HepG2 (cell line): ENCODE results near the gene PCGF2. TPM values are rescaled to one million over a fixed set of nuclear protein-coding genes. Genes with fewer than 3 reads are reported as not detected.

ENCODE experiments used
- BCL6 ChIP-seq: IDR thresholded peaks from 2 replicates; pipeline ENCODE4 v1.6.1; 2016; ENCODE audit warnings: missing genetic modification reagents, missing compliant biosample characterization
- BORCS8-MEF2B ChIP-seq: sonication (generic); formaldehyde crosslinking; IDR thresholded peaks from 2 replicates; pipeline ENCODE4 v1.8.0; 2022; ENCODE audit warnings: mild to moderate bottlenecking, missing genetic modification reagents
- CENPX ChIP-seq: sonication (generic); formaldehyde crosslinking; IDR thresholded peaks from 2 replicates; pipeline ENCODE4 v1.9.0; 2021; ENCODE audit warnings: mild to moderate bottlenecking, missing genetic modification reagents, moderate library complexity
- DNMT3B ChIP-seq: conservative IDR thresholded peaks from 2 replicates; pipeline ENCODE4 v1.6.1; 2016; ENCODE audit warnings: missing biosample characterization, control low read depth
- FOXP1 ChIP-seq, 2 experiments: fragments of 450-650 bp in 1 of 2; IDR thresholded peaks; 2 replicates each; pipeline ENCODE4 v1.6.1; 2017 to 2018; ENCODE audit warnings: antibody characterized with exemption in 1 of 2
- HDAC1 ChIP-seq: sonication (generic); formaldehyde crosslinking; IDR thresholded peaks from 2 replicates; pipeline ENCODE4 v1.5.1; 2020; ENCODE audit warnings: mild to moderate bottlenecking, missing genetic modification reagents
- HHEX ChIP-seq: IDR thresholded peaks from 2 replicates; pipeline ENCODE4 v1.6.1; 2016; ENCODE audit warnings: control low read depth
- IRF2 ChIP-seq: IDR thresholded peaks from 2 replicates; pipeline ENCODE4 v1.6.1; 2018; ENCODE audit warnings: missing genetic modification reagents, missing compliant biosample characterization
- JUN ChIP-seq: sonication (generic); formaldehyde crosslinking; IDR thresholded peaks from 2 replicates; pipeline ENCODE4 v1.4.0; 2020; ENCODE audit warnings: mild to moderate bottlenecking, missing genetic modification reagents
- KDM5A ChIP-seq: fragments of 200-600 bp; sonication (generic); IDR thresholded peaks from 2 replicates; pipeline ENCODE4 v1.7.0; 2018; ENCODE audit warnings: antibody characterized with exemption, mild to moderate bottlenecking, low read length, borderline replicate concordance
- NRL ChIP-seq: sonication (generic); formaldehyde crosslinking; IDR thresholded peaks from 2 replicates; pipeline ENCODE4 v1.5.0; 2020; ENCODE audit warnings: missing genetic modification reagents, mild to moderate bottlenecking, moderate library complexity, borderline replicate concordance
- POLR2AphosphoS5 ChIP-seq: IDR thresholded peaks from 2 replicates; pipeline ENCODE4 v1.6.1; 2012; ENCODE audit warnings: low read depth, low read length
- SNAPC2 ChIP-seq: sonication (generic); formaldehyde crosslinking; IDR thresholded peaks from 2 replicates; pipeline ENCODE4 v1.8.1; 2022; ENCODE audit warnings: mild to moderate bottlenecking, missing genetic modification reagents
- ZNF557 ChIP-seq: sonication (generic); formaldehyde crosslinking; IDR thresholded peaks from 2 replicates; pipeline ENCODE4 v1.4.0; 2020; ENCODE audit warnings: missing genetic modification reagents
- ZNF616 ChIP-seq: sonication (generic); formaldehyde crosslinking; IDR thresholded peaks from 2 replicates; pipeline ENCODE4 v1.5.0; 2020; ENCODE audit warnings: low read depth, mild to moderate bottlenecking, missing genetic modification reagents
- ZNF619 ChIP-seq: sonication (generic); formaldehyde crosslinking; IDR thresholded peaks from 2 replicates; pipeline ENCODE4 v1.4.0; 2020; ENCODE audit warnings: mild to moderate bottlenecking, missing genetic modification reagents
- ZNF776 ChIP-seq: sonication (generic); formaldehyde crosslinking; IDR thresholded peaks from 2 replicates; pipeline ENCODE4 v1.4.0; 2020; ENCODE audit warnings: mild to moderate bottlenecking, missing genetic modification reagents
- ZNF83 ChIP-seq: sonication (generic); formaldehyde crosslinking; IDR thresholded peaks from 2 replicates; pipeline ENCODE4 v1.4.0; 2020; ENCODE audit warnings: missing genetic modification reagents, mild to moderate bottlenecking, borderline replicate concordance
- ZSCAN29 ChIP-seq: sonication (generic); formaldehyde crosslinking; conservative IDR thresholded peaks from 2 replicates; pipeline ENCODE4 v1.4.0; 2020; ENCODE audit warnings: mild to moderate bottlenecking, missing genetic modification reagents
- polyA plus RNA-seq, 8 experiments: library from polyadenylated mRNA; depleted of rRNA in 3 of 8; stranded (reverse) in 7 of 8; unstranded in 1 of 8; fragments of >200 nt; fragmentation: Illumina TruSeq in 4 of 8; extraction: Trizol in 4 of 8; gene quantifications; 2 replicates each; pipeline versions ENCODE4 v1.2.1 to v1.2.3, GENCODE V29; 2011 to 2016; ENCODE audit warnings: low read depth in 4 of 8, missing spikeins in 1 of 8, mixed read lengths in 1 of 8; ENCODE audit not compliant: insufficient read depth in 1 of 8
- total RNA-seq, 5 experiments: library from RNA; depleted of rRNA; stranded (reverse); fragments of >200 nt; fragmentation: Illumina TruSeq; extraction: Trizol; gene quantifications; 2 replicates each; pipeline ENCODE4 v1.2.3, GENCODE V29; 2016; ENCODE audit warnings: low read depth in 1 of 5
- TF ChIP-seq, protein P1 (sequence below): sonication (generic); formaldehyde crosslinking; IDR thresholded peaks from 2 replicates; pipeline ENCODE4 v1.4.0; 2020; ENCODE audit warnings: missing genetic modification reagents, borderline replicate concordance
- TF ChIP-seq, protein P2 (sequence below): sonication (generic); formaldehyde crosslinking; IDR thresholded peaks from 2 replicates; pipeline ENCODE4 v1.8.1; 2022; ENCODE audit warnings: low read depth, mild to moderate bottlenecking, missing genetic modification reagents
- TF ChIP-seq, protein P3 (sequence below): sonication (generic); formaldehyde crosslinking; IDR thresholded peaks from 2 replicates; pipeline ENCODE4 v1.9.0; 2021; ENCODE audit warnings: missing genetic modification reagents, borderline replicate concordance

The PCGF2 gene
- total and polyA plus RNA-seq, 2 of the 13 experiments (the other 11 are each of a cell fraction or from before 2014, with no cell fraction given), result 11.6 to 29.4 TPM

DNA sequence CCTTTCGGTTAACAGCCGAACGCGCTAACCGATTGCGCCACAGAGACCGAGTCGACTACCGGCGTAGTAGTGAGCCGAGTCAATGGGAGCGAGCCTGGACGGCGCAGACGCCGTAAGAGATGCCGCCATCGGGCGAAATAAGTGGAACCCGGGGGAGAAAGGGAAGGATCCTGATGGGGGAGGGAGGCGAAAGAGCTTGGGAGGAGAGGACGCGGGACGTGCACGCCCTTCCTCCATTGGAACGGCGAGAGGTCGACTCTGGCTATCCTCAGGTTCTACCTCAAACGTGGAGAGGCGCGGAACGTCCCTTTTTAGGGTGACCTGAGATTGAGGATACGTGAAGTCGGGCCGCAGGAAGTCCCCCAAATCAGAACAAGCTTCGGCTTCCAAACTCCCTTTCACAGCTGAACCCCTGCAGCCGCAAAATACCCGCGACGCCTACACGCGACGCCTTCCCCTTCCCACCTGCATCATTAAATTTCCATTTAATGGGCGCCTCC lies 3.7 kb upstream of the PCGF2 start (continued):
- TF ChIP-seq, protein P1, sequence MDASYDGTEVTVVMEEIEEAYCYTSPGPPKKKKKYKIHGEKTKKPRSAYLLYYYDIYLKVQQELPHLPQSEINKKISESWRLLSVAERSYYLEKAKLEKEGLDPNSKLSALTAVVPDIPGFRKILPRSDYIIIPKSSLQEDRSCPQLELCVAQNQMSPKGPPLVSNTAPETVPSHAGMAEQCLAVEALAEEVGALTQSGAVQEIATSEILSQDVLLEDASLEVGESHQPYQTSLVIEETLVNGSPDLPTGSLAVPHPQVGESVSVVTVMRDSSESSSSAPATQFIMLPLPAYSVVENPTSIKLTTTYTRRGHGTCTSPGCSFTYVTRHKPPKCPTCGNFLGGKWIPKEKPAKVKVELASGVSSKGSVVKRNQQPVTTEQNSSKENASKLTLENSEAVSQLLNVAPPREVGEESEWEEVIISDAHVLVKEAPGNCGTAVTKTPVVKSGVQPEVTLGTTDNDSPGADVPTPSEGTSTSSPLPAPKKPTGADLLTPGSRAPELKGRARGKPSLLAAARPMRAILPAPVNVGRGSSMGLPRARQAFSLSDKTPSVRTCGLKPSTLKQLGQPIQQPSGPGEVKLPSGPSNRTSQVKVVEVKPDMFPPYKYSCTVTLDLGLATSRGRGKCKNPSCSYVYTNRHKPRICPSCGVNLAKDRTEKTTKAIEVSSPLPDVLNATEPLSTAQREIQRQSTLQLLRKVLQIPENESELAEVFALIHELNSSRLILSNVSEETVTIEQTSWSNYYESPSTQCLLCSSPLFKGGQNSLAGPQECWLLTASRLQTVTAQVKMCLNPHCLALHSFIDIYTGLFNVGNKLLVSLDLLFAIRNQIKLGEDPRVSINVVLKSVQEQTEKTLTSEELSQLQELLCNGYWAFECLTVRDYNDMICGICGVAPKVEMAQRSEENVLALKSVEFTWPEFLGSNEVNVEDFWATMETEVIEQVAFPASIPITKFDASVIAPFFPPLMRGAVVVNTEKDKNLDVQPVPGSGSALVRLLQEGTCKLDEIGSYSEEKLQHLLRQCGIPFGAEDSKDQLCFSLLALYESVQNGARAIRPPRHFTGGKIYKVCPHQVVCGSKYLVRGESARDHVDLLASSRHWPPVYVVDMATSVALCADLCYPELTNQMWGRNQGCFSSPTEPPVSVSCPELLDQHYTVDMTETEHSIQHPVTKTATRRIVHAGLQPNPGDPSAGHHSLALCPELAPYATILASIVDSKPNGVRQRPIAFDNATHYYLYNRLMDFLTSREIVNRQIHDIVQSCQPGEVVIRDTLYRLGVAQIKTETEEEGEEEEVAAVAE (CRISPR knock-in tag), result no peak
- TF ChIP-seq, protein P2, sequence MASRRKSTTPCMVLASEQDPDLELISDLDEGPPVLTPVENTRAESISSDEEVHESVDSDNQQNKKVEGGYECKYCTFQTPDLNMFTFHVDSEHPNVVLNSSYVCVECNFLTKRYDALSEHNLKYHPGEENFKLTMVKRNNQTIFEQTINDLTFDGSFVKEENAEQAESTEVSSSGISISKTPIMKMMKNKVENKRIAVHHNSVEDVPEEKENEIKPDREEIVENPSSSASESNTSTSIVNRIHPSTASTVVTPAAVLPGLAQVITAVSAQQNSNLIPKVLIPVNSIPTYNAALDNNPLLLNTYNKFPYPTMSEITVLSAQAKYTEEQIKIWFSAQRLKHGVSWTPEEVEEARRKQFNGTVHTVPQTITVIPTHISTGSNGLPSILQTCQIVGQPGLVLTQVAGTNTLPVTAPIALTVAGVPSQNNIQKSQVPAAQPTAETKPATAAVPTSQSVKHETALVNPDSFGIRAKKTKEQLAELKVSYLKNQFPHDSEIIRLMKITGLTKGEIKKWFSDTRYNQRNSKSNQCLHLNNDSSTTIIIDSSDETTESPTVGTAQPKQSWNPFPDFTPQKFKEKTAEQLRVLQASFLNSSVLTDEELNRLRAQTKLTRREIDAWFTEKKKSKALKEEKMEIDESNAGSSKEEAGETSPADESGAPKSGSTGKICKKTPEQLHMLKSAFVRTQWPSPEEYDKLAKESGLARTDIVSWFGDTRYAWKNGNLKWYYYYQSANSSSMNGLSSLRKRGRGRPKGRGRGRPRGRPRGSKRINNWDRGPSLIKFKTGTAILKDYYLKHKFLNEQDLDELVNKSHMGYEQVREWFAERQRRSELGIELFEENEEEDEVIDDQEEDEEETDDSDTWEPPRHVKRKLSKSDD (CRISPR knock-in tag), result 0 out of 2 replicates have a peak, but pooled peaks have one; percentile 58
- TF ChIP-seq ZNF557 (CRISPR knock-in tag) (no peak), BORCS8-MEF2B (peak; percentile 85; the same call in 1 of the 2 replicates), IRF2 (CRISPR knock-in tag) (peak; percentile 72), ZNF776 (peak; percentile 48), KDM5A (no peak), NRL (CRISPR knock-in tag) (peak; percentile 30; the same call in 1 of the 2 replicates), BCL6 (peak; percentile 59), CENPX (CRISPR knock-in tag) (no peak), FOXP1 (IDR thresholded peaks at IDR 0.05) (no peak), FOXP1 (CRISPR knock-in tag; IDR thresholded peaks at IDR 0.05) (no peak), DNMT3B (CRISPR knock-in tag) (no peak), ZNF616 (CRISPR knock-in tag) (peak; percentile 4; the same call in 1 of the 2 replicates), SNAPC2 (no peak; the same call in 1 of the 2 replicates), ZNF83 (no peak), ZSCAN29 (CRISPR knock-in tag) (no peak; the same call in none of the 2 replicates), HHEX (no peak), JUN (CRISPR knock-in tag) (no peak), HDAC1 (CRISPR knock-in tag) (no peak), ZNF619 (CRISPR knock-in tag) (0 out of 2 replicates have a peak, but pooled peaks have one; percentile 51), POLR2AphosphoS5 (no peak)
- TF ChIP-seq, protein P3, sequence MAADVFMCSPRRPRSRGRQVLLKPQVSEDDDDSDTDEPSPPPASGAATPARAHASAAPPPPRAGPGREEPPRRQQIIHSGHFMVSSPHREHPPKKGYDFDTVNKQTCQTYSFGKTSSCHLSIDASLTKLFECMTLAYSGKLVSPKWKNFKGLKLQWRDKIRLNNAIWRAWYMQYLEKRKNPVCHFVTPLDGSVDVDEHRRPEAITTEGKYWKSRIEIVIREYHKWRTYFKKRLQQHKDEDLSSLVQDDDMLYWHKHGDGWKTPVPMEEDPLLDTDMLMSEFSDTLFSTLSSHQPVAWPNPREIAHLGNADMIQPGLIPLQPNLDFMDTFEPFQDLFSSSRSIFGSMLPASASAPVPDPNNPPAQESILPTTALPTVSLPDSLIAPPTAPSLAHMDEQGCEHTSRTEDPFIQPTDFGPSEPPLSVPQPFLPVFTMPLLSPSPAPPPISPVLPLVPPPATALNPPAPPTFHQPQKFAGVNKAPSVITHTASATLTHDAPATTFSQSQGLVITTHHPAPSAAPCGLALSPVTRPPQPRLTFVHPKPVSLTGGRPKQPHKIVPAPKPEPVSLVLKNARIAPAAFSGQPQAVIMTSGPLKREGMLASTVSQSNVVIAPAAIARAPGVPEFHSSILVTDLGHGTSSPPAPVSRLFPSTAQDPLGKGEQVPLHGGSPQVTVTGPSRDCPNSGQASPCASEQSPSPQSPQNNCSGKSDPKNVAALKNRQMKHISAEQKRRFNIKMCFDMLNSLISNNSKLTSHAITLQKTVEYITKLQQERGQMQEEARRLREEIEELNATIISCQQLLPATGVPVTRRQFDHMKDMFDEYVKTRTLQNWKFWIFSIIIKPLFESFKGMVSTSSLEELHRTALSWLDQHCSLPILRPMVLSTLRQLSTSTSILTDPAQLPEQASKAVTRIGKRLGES (CRISPR knock-in tag), result no peak
